Measurements from ENCODE around the gene LRRC8C.

LRRC8C gene

DNA sequence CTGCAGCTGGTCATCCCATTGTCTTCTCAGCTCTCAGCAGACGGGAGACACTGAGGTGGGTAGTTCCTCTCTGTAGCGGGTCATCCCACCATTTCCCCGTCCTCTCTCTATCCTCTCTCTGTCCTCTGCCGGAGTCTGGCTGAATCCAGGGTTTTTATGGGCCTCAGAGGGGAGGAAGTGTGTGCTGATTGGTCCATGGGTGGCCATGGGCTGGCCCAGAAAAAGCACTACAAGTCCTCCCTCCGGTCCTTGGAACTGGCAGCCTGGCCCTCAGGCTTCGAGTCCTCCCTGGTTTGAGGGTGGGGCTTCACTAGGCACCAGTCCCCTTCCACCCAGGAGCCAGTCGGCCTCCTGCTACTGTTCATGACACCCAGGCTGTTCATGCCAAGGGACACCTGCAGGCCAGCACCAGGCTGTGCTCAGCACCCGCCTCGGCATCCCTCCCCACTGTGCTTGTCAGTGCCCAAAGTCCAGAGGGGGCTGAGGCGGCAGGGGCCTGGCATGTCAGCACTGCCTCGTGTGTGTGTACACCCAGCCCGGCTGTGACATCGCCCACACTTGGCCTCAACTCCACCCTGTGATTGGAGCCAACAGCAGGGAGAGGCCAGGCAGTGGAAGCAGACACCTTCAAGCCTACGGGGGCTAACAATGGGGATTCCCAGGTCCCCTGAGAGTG, 23.0 kb upstream of the LRRC8C start:
- no peak overlapping the region for H3K9ac ChIP-seq (ENCODE audit: insufficient read length)
- H3K9me3 ChIP-seq (ENCODE audit: low read depth, low read length) = no peaks in the 10 kb centered on the region
- H3K36me3 ChIP-seq (ENCODE audit: insufficient read depth, low read length) = no peaks in the 10 kb centered on the region
- TF ChIP-seq EZH2 (IDR thresholded peaks at IDR 0.05) = no peak
- TF ChIP-seq FOXP2 (optimal IDR thresholded peaks at IDR 0.05; ENCODE audit: control extremely low read depth, extremely low read length, insufficient read depth) = no peak
- no peak for TF ChIP-seq POLR2AphosphoS5 (IDR thresholded peaks at IDR 0.05; ENCODE audit: borderline replicate concordance, low read depth, low read length)
- no peak overlapping the region for H3K27ac ChIP-seq
- no peak for DNase-seq (ENCODE audit: low read depth, low spot score)
- no peak overlapping the region for H3K4me3 ChIP-seq

DNA sequence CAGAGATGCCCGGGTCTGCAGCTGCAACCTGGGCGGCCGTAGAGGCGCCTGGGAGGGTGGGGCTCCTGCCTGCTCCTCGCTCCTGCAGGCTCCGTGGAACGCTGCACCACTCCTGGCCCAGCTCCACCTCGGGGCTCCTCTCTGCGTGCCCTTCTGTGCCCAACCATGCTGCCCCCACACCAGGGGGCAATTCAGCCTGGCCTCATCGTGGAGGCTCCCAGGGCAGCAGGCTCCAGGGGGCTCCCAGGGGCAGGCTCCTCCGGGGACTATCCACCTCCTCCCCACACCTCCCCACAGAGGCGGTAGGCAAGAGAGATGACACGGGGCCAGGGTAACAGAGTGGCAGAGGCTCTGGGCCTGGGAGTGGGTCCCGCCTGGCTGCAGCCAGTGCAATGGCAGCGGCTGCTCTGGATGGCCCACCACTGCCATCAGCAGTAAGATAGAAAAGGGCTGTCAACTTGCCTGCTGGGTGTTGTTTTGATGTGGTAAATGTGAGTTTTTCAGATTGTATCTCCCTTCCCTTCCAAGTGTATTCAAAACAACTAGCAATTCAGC, 22.4 kb upstream of the LRRC8C start:
- no peaks in the 10 kb centered on the region for H3K36me3 ChIP-seq (ENCODE audit: insufficient read depth, low read length)
- no peak overlapping the region for H3K4me3 ChIP-seq
- no peak for DNase-seq (ENCODE audit: low read depth, low spot score)
- no peak for TF ChIP-seq EZH2 (IDR thresholded peaks at IDR 0.05)
- no peak for TF ChIP-seq FOXP2 (optimal IDR thresholded peaks at IDR 0.05; ENCODE audit: control extremely low read depth, extremely low read length, insufficient read depth)
- no peak for TF ChIP-seq POLR2AphosphoS5 (IDR thresholded peaks at IDR 0.05; ENCODE audit: borderline replicate concordance, low read depth, low read length)
- no peaks in the 10 kb centered on the region for H3K9me3 ChIP-seq (ENCODE audit: low read depth, low read length)
- H3K9ac ChIP-seq (ENCODE audit: insufficient read length) = no peak overlapping the region
- no peak overlapping the region for H3K27ac ChIP-seq

DNA sequence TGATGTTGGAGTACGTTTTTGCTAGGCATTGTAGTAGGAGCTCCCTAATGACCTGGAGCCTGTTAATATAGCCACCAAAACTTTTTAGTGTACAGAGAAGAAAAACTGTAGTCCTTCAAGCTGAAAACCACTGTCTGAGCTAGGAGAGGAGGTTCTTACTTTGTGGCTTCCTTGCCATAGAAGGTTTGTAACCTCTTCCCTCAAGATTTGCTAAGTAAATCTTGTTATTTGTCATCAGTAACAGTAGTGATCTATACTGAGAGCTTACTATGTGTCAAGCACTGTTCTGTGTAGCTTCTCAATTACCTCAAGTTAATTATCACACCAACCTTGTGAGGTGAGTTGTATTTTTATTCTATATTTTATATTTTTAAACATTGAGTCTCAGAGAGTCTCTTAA, 21.2 kb upstream of the LRRC8C start:
- no peak overlapping the region for H3K27ac ChIP-seq
- H3K9me3 ChIP-seq (ENCODE audit: low read depth, low read length) = no peaks in the 10 kb centered on the region
- TF ChIP-seq EZH2 (IDR thresholded peaks at IDR 0.05) (no peak), FOXP2 (optimal IDR thresholded peaks at IDR 0.05; ENCODE audit: control extremely low read depth, extremely low read length, insufficient read depth) (no peak)
- H3K36me3 ChIP-seq (ENCODE audit: insufficient read depth, low read length) = no peaks in the 10 kb centered on the region
- H3K4me3 ChIP-seq = no peak overlapping the region
- DNase-seq (ENCODE audit: low read depth, low spot score) = no peak
- H3K9ac ChIP-seq (ENCODE audit: insufficient read length) = no peak overlapping the region

- Histone ChIP-seq H3K9me3 (ENCODE audit: low read depth, low read length) (no peaks in the 10 kb centered on the region; the same call in 1 of the 2 replicates), H3K36me3 (ENCODE audit: insufficient read depth, low read length) (no peaks in the 10 kb centered on the region), H3K9ac (ENCODE audit: insufficient read length) (no peak overlapping the region), H3K4me3 (no peak overlapping the region), H3K27ac (no peak overlapping the region)
- DNase-seq (ENCODE audit: low read depth, low spot score) = no peak
- TF ChIP-seq POLR2AphosphoS5 (IDR thresholded peaks at IDR 0.05; ENCODE audit: borderline replicate concordance, low read depth, low read length) (no peak), EZH2 (IDR thresholded peaks at IDR 0.05) (no peak), FOXP2 (optimal IDR thresholded peaks at IDR 0.05; ENCODE audit: control extremely low read depth, extremely low read length, insufficient read depth) (no peak)
Measured at GRCh38 chr1:89613928-89614327, 19.0 kb upstream of the LRRC8C start.

DNA sequence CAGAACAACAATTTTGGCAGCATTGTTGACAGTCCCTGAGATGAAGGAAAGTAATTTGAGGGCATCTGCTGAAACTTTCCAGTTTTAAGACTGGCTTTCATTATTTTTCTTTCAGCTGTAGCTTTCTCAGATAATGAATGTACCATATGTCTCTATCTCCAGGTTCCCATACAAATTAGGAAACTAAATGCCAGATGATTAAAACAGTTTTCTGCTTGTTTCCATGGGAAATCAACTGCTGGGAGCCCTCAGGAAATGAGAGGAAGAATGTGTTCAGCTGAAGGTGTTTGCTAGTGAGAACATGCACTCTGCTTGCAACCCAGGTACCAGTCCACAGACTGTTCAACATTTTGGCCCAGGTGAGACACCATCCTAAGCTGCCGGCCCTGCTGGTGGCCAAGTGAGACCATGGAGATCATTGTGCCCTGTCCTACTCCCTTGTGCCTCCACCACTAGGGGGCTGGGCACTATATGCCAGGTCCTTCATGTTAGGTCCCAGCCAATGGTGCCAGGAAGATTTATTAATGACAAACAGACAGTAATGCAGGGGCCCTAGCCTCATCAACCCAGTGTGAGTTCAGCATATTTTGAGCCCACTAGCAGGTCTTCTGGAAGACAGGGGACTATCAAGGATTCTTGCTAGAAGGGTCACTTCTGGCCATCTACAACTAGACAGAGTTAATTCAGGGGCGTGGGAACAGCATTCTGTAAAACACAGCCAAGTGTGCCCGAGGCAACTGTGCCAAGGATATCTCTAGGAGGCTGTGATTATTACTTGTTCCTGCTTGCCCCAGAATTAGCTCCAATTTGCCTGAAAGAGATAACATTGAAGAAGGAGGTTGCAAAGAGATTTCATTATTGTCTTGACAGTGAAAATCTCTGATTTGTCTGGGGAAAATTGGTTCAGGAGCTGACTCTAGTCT, 17.0 kb upstream of the LRRC8C start:
- no peak for TF ChIP-seq EZH2 (IDR thresholded peaks at IDR 0.05)
- TF ChIP-seq POLR2AphosphoS5 (IDR thresholded peaks at IDR 0.05; ENCODE audit: borderline replicate concordance, low read depth, low read length) = no peak
- TF ChIP-seq FOXP2 (optimal IDR thresholded peaks at IDR 0.05; ENCODE audit: control extremely low read depth, extremely low read length, insufficient read depth) = no peak
- Histone ChIP-seq H3K36me3 (ENCODE audit: insufficient read depth, low read length) (no peaks in the 10 kb centered on the region), H3K27ac (no peak overlapping the region), H3K4me3 (no peak overlapping the region), H3K9ac (ENCODE audit: insufficient read length) (no peak overlapping the region), H3K9me3 (ENCODE audit: low read depth, low read length) (no peaks in the 10 kb centered on the region; the same call in 1 of the 2 replicates)
- DNase-seq (ENCODE audit: low read depth, low spot score) = no peak

DNA sequence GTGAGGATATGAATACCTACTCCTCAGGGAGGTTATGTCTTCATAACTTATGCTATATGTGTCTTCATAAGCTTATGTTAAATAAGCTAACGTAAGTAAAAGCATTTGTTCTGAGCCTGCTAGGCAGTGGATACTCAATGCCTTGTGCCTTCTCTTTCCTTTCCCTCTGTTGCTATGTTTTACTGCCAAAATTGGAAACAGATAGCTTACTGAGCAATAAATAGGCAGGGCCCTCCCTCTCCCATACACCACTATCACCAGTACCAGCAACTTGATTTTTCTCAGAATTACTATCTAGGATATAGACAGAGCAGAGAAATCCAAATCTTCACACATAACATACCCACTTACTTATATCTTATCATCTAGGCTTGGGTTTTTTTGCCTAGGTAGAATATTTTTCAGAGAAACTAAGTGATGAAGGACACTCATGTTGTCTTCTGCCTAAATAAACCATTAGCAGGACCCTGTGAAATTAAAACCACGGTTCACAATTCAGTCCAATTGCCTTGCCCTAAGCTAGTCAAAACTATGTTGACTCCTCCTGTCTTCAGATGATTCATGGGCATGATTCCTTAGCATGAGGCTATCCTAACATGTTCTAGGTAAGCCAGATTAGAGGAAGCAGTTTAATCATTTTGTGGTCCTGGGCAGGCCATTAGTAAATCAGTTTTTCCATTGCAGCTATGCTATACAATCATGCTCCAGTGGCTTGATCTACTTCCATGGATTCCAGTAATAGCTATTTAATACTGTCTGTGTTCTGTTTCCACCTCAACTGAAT, 15.9 kb upstream of the LRRC8C start:
- H3K9me3 ChIP-seq (ENCODE audit: low read depth, low read length) = no peaks in the 10 kb centered on the region; the same call in 1 of the 2 replicates

GRCh38 chr1:89620664-89621063, 12.3 kb upstream of the LRRC8C start:
- H3K27ac ChIP-seq = no peak overlapping the region
- TF ChIP-seq FOXP2 (optimal IDR thresholded peaks at IDR 0.05; ENCODE audit: control extremely low read depth, extremely low read length, insufficient read depth) (no peak), EZH2 (IDR thresholded peaks at IDR 0.05) (no peak), POLR2AphosphoS5 (IDR thresholded peaks at IDR 0.05; ENCODE audit: borderline replicate concordance, low read depth, low read length) (no peak)
- H3K36me3 ChIP-seq (ENCODE audit: insufficient read depth, low read length) = no peaks in the 10 kb centered on the region
- no peaks in the 10 kb centered on the region; the same call in 1 of the 2 replicates for H3K9me3 ChIP-seq (ENCODE audit: low read depth, low read length)
- H3K4me3 ChIP-seq = no peak overlapping the region
- H3K9ac ChIP-seq (ENCODE audit: insufficient read length) = no peak overlapping the region
- no peak for DNase-seq (ENCODE audit: low read depth, low spot score)

More for the DNA sequence above, 15.9 kb upstream of the LRRC8C start:
- no peak overlapping the region for H3K4me3 ChIP-seq
- no peak for DNase-seq (ENCODE audit: low read depth, low spot score)
- H3K9ac ChIP-seq (ENCODE audit: insufficient read length) = no peak overlapping the region
- TF ChIP-seq EZH2 (IDR thresholded peaks at IDR 0.05) = no peak
- no peak for TF ChIP-seq POLR2AphosphoS5 (IDR thresholded peaks at IDR 0.05; ENCODE audit: borderline replicate concordance, low read depth, low read length)
- TF ChIP-seq FOXP2 (optimal IDR thresholded peaks at IDR 0.05; ENCODE audit: control extremely low read depth, extremely low read length, insufficient read depth) = no peak
- H3K27ac ChIP-seq = no peak overlapping the region
- H3K36me3 ChIP-seq (ENCODE audit: insufficient read depth, low read length) = no peaks in the 10 kb centered on the region
